ENCODE measurements around the gene ZNHIT3. TPM values are rescaled to one million over a fixed set of nuclear protein-coding genes. Genes with fewer than 3 reads are reported as not detected.

ZNHIT3 gene
- total and polyA plus RNA-seq, 2 of the 4 experiments (the other 2 are of a cell fraction) = 27.8 to 52.3 TPM

GRCh38 chr17:36544307-36545076 is 58.0 kb downstream of the ZNHIT3 start, which contains the start of gene GGNBP2:
Gene GGNBP2 (plus strand): TSS chr17:36544919. CDS start chr17:36545725, 806 bp downstream.
- no peaks in the 10 kb centered on the region for H3K27me3 ChIP-seq (ENCODE audit: control insufficient read depth, insufficient read depth, low read length)
- peak within 1 kb of the TSS; percentile 92 for H3K56ac ChIP-seq (ENCODE audit: extremely low read depth, insufficient read depth, low read length)
- peak within 1 kb of the TSS; percentile 97 for H3K4me3 ChIP-seq (ENCODE audit: insufficient read depth, low read depth, low read length)
- H3K9me3 ChIP-seq (ENCODE audit: control insufficient read depth, insufficient read depth, low read length) = no peaks in the 10 kb centered on the region
- peak within 1 kb of the TSS; percentile 88 to 93 for H4K8ac ChIP-seq (ENCODE audit: low read depth in 2 of 2, low read length in 2 of 2)
- H2BK20ac ChIP-seq (ENCODE audit: low read depth, low read length) = no peak within 1 kb of the TSS
- no peaks in the 10 kb centered on the region for H3K9me1 ChIP-seq (ENCODE audit: insufficient read depth, low read length)
- ChIA-PET CTCF (interaction anchor here (0.6 kb wide), 1 partner anchor 1287 kb away, joined by 8 read pairs; no protein-coding TSS in a partner anchor), POLR2A (ENCODE audit: unreplicated experiment) (interaction anchor here (0.5 to 0.6 kb wide), 3 partner anchors 26 to 428 kb away, joined by 4 to 9 read pairs (median 5); no protein-coding TSS in a partner anchor)
- in situ Hi-C loops (cut with MboI; ENCODE audit: low sequenced_read_pairs) = no loop called here
- H2BK5ac ChIP-seq (ENCODE audit: low read depth, low read length, poor library complexity, severe bottlenecking) = peak within 1 kb of the TSS; percentile 94
- dilution Hi-C loops (cut with HindIII; ENCODE audit: low sequenced_read_pairs, unreplicated experiment) = no loop called here
- H2AK5ac ChIP-seq (ENCODE audit: low read depth, low read length) = peak within 1 kb of the TSS; percentile 97
- peak within 1 kb of the TSS; percentile 80 for H4K5ac ChIP-seq (ENCODE audit: low read depth, low read length)
- peak within 1 kb of the TSS; percentile 35 for H2BK120ac ChIP-seq (ENCODE audit: low read depth, low read length)
- peak within 1 kb of the TSS; percentile 95 for H3K23ac ChIP-seq (ENCODE audit: low read depth, low read length)
- peaks cover 40% of the 10 kb centered on the region for H4K20me1 ChIP-seq (ENCODE audit: insufficient read depth, low read length)
- intact Hi-C loops (cut with micrococcal nuclease) = loop anchor here (1.0 kb wide), 1 partner anchor 9 kb away; no protein-coding TSS in a partner anchor
- 0% methylated on average over 4 of the region's 71 CpGs; no CpG with 5 or more reads in 1 of the 2 experiments for WGBS, 2 experiments (ENCODE audit: extremely low coverage in 2 of 2, insufficient read length in 1 of 2)
- peak within 1 kb of the TSS; percentile 98 for H3K4ac ChIP-seq (ENCODE audit: low read depth, low read length)
- H3K18ac ChIP-seq (ENCODE audit: low read depth, low read length) = peak within 1 kb of the TSS; percentile 95
- peaks cover 16 to 31% of the 10 kb centered on the region in 2 experiments; a peak in 3 of 4 replicates for H3K79me1 ChIP-seq (ENCODE audit: low read depth in 1 of 2, low read length in 2 of 2)
- peak within 1 kb of the TSS; percentile 98 for H3K27ac ChIP-seq (ENCODE audit: insufficient read depth, low read length)
- H2BK15ac ChIP-seq (ENCODE audit: low read depth, low read length) = no peak within 1 kb of the TSS
- H3K14ac ChIP-seq (replicated peaks; ENCODE audit: low read depth, low read length) = peak within 1 kb of the TSS; percentile 96
- H3K36me3 ChIP-seq (ENCODE audit: control insufficient read depth, insufficient read depth, low read length) = peaks cover 2% of the 10 kb centered on the region; the same call in 1 of the 2 replicates
- peak within 1 kb of the TSS; percentile 97 for H4K91ac ChIP-seq (ENCODE audit: insufficient read depth, low read depth, low read length)
- peak; percentile 92 for DNase-seq
- H3K4me2 ChIP-seq (ENCODE audit: low read depth, low read length) = peak within 1 kb of the TSS; percentile 98
- ATAC-seq (ENCODE audit: low read depth) = peak; percentile 77
- H2AFZ ChIP-seq (replicated peaks; ENCODE audit: low read length, poor library complexity) = peak within 1 kb of the TSS; percentile 99
- peak within 1 kb of the TSS; percentile 97 for H3K9ac ChIP-seq (ENCODE audit: low read depth, low read length)
- H2AK9ac ChIP-seq (replicated peaks; ENCODE audit: low read depth, low read length, poor library complexity) = peak within 1 kb of the TSS; percentile 98
- TF ChIP-seq MXI1 (IDR thresholded peaks at IDR 0.05; ENCODE audit: borderline replicate concordance, low read depth, low read length) (0 out of 2 replicates have a peak, but pooled peaks have one; percentile 29), MAZ (IDR thresholded peaks at IDR 0.05; ENCODE audit: borderline replicate concordance, low read depth, low read length) (peak; percentile 88), SMC3 (IDR thresholded peaks at IDR 0.05; ENCODE audit: low read depth, low read length) (no peak), CHD1 (IDR thresholded peaks at IDR 0.05; ENCODE audit: low read depth, low read length) (peak; percentile 71; the same call in 1 of the 2 replicates), POLR2A (IDR thresholded peaks at IDR 0.05; ENCODE audit: low read depth, low read length) (peak; percentile 95)
- TSS peak; percentile 39 for BruUV-seq (replicated peaks)
- no peaks in the 10 kb centered on the region; the same call in 1 of the 2 replicates for H3K4me1 ChIP-seq (ENCODE audit: control insufficient read depth, insufficient read depth, low read length)

Data from IMR-90 (cell line).